GM18526 (cell line): Measurements from ENCODE around the gene CDKAL1.

Experiments
- POLR2A ChIP-seq: IDR thresholded peaks from 3 replicates; pipeline ENCODE4 v1.6.1; 2011; ENCODE audit not compliant: insufficient read length; ENCODE audit errors: extremely low read depth

Gene CDKAL1

DNA sequence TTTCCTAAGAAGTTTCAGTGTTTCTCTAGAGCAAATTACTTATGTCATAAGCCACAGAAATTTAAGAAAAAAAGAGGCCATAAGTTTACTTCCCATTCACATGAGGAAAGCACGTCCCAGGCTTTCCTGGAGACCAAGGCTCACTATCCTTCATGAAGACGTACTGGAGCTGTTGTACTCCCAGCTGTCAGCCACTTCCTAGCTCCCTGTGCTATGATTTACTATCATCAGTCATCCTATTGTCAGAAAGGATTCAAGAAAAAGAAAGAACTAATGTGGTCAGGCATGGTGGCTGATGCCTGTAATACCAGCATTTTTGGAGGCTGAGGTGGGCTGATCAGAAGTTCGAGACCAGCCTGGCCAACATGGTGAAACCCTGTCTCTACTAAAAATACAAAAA, 721.9 kb downstream of the CDKAL1 start:
- TF ChIP-seq POLR2A = no peak

DNA sequence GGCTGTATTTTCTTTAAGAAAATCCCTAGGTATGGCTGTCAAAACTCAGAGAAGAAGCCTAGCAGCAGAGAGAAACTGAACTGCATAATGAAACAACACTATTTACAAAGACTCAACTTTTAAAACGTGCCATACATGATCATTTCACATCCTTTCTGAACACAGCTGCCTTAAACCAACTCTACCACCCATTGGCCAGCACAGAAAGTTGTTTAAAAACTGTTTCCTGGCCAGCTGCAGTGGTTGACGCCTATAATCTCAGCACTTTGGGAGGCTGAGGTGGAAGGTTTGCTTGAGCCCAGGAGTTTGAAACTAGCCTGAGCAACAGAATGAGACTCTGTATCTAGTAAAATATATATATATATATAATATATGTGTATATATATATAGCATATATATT, 722.9 kb downstream of the CDKAL1 start:
- no peak for TF ChIP-seq POLR2A

DNA sequence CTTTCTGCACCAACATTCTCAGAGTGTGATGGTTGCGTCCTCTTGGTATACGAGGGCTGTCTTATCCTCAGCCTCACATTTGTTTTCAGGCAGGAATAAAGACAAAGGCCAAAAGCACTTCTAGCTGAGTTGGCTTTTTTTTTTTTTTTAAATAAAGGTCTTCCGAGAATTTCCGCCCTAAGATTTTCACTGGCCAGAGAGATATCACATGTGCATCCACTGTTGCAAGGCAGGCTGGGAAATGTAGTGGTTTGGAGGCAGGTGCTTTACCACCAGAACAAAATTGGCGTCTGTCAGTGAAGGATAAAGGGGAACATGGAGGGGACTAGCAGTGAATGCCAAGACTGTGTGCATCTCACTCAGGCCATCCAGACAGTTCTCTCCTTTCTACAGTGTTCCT, 724.4 kb downstream of the CDKAL1 start:
- TF ChIP-seq POLR2A = no peak

DNA sequence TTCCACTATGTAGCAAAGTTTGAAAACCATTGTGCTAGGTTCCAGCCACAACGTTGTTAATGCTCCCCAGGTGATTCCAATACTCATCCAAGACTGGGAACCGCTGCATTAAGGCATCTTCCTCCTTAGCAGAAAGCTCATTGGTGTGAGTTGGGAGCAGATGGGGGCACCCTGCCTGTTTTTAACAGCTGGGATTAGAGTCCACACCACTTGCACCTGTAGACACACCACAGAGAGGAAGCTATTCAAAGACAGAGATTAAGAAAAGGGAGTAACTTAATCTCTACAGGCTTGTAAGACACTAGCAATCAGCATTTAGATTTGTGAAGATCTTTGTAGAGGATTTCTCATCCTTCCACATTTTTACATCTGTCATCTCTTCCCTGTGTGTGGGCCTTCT, 725.4 kb downstream of the CDKAL1 start:
- no peak for TF ChIP-seq POLR2A

DNA sequence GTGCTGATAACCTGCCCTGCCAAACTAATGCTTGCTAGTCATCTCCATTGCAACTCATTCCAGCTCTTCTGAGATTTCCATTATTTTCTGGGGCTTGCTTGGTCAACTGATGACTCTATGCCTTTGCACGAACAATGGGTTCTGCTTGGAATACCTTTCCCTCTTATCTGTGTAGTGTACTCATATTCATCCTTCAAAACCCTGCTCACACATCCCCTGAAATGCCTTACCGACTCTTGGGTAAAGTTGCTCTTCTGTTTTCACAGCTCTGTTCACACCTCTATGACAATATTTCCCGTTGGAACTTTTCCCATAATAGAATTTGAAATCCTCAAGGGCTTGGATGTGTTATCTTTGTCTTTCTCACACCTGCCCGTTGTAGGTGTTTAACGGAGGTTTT, 728.2 kb downstream of the CDKAL1 start:
- no peak for TF ChIP-seq POLR2A

DNA sequence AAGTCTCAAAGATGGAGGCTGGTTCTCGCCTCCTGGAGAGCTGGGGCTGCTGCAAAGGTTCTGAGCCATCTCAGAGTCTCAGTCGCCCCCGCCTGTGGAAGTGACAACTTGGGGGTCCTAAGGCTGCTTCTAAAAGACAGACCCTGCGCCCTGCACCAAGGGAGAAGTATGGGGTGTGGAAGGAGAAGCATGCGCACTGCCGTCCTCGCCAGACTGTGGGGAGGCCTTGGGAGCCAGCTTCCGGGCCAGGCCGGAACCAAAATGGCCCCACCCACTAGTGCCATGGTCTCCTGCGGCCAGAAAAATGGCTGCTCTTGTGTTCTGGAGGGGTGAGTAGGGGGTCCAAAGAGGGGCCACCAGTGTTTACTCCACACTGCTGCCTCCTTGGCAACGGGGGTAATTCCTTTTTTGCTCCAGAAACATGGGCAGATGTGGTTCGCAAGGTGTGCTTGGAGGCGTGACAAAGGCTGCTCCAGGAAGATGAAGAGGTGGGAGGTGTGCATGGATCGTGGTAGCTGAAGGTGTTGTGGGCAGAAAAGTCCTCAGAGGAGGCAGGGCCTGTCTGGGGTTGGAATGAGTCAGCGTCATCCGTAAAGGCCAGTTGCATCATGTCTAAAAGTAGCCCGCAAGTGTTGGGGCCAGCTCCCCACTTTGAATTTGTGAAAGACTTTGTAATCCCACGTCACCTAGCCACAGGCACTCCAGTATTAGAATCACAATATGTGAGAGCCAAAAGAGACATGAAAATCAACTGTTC, 729.5 kb downstream of the CDKAL1 start:
- no peak for TF ChIP-seq POLR2A

DNA sequence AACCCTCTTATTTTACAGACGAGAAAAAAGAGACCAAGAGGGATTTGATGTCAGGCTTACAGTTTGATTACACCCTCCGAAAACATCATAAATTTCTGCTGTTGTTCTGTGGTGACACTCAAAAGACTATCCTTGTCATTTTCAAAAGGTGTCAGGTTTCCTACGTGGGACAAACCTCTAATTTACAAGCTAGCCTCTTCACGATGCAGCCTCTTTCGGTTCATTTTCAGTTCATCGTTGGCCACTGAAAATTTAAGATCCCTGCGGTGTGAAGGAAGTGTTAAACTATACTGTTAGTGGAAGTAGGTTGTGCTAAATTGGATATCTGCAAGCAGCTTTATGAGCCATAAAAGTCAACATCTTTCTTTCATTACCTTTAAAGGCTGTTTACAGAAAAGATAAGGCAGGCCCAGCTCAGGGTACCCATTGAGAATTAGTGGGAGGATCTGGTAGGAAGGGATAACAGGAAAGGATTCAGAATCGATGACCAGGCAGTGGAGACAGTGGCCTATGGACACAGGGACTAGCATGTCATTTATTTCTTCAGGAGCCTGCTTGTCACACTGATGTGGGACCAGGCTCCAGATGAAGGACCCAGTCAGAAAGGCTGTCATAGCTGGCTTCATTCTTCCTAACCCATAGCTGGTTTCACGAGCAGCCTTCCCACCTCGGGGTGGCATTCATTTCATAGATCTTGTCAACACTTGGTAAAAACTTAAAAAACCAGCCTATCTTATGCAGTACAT, 730.2 kb downstream of the CDKAL1 start:
- no peak for TF ChIP-seq POLR2A

DNA sequence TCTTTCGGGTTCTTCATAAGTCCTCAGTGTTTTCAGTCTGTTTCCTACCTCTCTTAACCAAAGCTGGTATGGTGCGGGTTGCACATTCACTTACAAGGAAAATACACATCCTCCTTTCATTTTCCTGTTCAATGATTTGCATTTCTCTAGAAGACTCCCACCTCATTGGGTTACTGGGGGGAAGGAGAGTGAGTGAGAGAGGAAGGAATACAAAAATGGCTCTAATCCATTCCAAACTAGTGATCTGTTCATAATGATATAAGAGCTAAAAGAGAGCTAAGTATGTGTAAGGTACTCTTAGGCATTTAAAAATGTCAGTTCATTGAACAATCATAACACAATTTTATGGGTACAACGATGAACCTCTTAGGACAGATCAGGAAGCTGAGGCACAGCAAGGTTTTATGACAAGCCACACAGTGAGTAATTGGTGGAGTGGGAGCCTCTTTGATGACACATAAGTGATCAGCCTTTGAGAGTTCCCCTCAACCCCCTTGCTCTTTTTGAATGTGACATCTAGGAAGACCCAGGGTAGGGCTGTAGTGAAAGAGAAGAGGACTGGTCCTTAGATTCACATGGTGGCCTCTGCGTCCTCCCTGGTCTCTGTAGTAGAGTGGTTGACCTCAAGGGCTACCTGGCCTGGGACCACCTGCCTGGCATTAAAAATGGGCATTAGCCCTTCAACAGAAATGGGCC, 730.9 kb downstream of the CDKAL1 start:
- no peak for TF ChIP-seq POLR2A

DNA sequence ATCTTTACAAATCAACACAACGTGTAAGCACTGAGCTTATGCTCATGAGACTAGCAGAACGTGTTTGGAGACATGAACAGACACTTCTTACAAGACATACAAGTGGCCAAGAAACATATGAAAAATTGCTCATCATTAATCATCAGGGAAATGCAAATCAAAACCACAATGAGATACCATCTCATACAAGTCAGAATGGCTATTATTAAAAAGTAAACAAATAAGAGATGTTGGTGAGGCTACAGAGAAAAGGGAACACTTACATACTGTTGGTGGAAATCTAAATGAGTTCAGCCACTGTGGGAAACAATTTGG, 731.4 kb downstream of the CDKAL1 start:
- no peak for TF ChIP-seq POLR2A

DNA sequence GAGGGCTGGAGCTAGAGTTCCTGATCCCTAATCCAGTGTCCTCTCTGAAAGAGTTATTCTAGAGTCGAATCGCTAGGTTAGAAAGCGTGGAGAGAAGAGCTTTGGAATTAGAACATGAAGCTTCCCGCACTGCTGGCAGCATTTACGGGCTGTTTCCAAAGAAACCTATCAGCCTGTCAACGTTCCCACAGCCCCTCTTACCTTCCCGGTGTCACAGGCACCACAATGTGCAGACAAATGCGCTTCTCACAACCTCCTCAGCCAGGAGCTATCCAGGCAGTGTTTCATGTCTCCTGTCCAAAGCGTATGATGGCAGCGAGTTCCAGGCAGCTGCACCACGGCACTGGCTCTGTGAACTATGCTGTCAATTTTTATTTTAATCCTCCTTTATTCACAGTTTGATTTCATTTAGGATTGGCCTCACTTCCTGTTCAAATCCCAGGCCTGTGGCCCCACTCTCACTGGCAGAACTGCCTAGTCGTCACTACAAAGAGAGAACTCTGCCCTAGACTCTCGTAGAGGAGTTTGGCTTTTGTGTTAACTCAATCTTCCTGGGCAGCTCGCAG, 736.5 kb downstream of the CDKAL1 start:
- no peak for TF ChIP-seq POLR2A

DNA sequence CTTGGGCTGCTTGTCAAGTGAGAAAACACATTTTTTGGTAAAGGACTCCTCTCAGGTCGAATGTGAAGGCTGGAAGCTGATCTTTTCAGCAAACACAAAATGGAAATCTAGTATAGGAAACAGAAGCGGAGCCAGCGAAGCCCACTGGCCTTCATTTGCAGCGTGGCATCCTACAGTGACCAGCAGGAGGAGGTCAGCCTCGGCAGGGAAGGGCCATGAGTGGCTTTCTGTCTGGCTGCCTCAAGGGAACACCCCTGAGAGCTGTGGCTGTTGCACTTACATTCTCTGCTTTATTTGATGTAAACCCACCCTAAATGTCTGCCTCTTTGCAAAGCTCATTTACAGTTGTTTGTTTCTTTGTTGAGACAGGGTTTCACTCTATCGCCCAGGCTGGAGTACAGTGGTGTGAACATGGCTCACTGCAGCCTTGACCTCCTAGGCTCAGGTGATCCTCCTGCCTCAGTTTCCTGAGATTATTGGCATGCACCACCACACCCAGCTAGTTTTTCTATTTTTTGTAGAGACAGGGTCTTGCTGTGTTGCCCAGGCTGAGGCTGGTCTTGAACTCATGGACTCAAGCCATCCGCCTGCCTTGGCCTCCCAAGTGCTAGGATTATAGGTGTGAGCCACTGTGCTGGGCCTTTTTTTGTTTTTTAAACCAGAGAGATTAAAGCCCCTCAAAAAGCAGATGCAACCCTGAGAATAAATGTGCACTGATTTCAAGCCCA, 737.3 kb downstream of the CDKAL1 start:
- no peak for TF ChIP-seq POLR2A

DNA sequence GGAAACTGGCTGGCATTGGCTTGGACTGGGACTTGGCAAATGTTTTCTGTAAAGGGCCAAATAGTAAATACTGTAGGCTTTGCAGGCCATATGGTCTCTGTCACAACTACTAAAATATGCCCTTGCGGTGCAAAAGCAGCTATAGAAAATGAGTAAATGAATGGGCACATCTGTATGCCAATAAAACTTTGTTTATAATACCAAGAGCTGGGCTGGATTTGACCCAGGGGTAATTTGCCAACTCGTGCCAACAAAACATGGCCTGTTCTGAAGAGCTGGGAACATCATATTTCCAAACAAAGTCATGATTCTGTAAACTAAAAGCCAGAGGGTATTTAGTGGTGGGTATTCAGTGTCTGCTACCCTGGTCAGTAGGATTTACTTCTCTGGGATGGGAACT, 739.2 kb downstream of the CDKAL1 start:
- no peak for TF ChIP-seq POLR2A

DNA sequence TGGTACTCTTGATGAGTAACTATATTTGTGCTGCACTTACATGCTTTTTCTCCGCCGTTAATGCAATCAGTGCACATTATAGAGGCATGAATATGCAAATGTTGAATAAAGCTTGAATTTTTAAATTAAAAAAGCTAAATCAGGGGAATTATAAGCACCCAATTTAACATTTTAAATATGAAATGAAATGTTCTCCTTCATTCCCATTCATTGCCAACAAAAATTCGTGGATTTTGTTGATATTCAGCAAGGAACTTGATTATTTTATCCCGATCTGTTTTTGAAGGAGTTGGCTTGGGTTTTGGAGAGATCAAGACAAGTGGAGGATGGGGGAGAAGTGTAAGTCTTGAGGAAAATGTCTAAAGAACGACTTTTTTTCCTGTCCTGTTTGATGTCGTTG, 740.6 kb downstream of the CDKAL1 start:
- no peak for TF ChIP-seq POLR2A

DNA sequence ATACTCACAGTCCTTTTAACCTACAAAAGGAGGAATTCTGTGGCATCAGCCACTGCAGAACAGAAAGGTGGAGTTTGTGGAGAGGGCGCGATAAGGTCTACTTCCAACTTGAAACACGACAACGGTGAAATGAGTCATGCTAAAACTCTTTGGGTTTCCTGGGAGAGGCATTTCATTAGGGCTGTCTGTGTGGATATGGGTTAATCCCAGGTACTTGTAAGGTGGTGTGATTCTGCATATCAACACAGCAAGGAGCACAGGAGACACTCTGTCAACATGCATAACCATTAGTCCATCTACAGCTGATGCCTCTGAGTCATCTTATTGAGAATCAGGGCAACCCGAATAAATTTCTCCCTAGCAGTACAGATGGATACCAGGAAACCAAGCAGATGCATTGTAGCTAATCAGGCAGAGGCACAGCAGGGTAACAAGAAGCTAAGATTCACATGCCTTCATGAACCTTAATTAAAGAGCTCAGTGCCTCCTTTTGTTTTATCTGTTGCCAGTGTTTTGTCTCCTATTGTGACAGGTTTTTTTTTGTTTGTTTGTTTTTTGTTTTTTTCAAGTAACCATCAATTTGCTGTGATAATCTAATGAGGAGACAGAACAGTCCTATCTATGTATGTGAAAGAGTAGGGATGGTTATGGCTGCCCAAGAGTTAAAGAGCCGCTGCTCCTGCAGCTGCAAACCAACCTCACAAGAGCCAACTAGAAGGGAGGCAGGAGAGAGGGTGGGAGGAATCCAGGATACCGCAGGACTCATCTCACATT, 743.5 kb downstream of the CDKAL1 start:
- TF ChIP-seq POLR2A = no peak

DNA sequence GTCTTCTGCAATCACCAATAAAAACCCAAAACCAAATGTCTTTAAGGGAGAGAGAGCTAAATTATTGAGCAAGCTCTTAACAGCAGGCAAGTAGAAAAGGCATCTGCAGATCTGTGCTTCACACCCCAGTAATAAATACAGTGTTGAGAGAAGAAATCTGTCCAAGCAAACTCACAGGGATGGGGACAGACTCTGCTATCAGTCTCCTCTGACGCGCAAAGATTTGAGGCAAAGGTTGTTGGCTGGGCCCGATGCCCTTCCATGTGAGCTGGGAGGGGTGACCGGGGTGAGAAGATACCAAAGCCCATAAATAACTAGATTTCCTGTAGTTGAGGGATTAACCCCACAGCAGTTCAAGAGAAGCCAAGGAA, 744.1 kb downstream of the CDKAL1 start:
- no peak for TF ChIP-seq POLR2A
